GM10248 (cell line): ENCODE measurements around the gene HOXD12.

Experiments used
- CTCF ChIA-PET: fragments of 300-600 bp; sonication (Branson Sonifier 250); formaldehyde crosslinking; extraction: SDS; loops from one replicate; lab custom pipeline; 2021; ENCODE audit warnings: antibody characterized with exemption; lab: Yijun Ruan, JAX
- POLR2A ChIA-PET: fragments of 350-650 bp; sonication (Branson Sonifier 250); formaldehyde crosslinking; extraction: SDS; loops from one replicate; lab custom pipeline; 2020; ENCODE audit warnings: antibody characterized with exemption; lab: Yijun Ruan, JAX
- DNase-seq: peaks from one replicate; pipeline ENCODE4 v3.0.0; 2012; ENCODE audit errors: extremely low spot score
- TF ChIP-seq, protein P1 (sequence below): IDR thresholded peaks from 2 replicates; pipeline ENCODE4 v1.5.1; 2012; ENCODE audit warnings: mild to moderate bottlenecking, low read depth; ENCODE audit errors: extremely low read depth, missing control alignments, control extremely low read depth

The HOXD12 gene

DNA sequence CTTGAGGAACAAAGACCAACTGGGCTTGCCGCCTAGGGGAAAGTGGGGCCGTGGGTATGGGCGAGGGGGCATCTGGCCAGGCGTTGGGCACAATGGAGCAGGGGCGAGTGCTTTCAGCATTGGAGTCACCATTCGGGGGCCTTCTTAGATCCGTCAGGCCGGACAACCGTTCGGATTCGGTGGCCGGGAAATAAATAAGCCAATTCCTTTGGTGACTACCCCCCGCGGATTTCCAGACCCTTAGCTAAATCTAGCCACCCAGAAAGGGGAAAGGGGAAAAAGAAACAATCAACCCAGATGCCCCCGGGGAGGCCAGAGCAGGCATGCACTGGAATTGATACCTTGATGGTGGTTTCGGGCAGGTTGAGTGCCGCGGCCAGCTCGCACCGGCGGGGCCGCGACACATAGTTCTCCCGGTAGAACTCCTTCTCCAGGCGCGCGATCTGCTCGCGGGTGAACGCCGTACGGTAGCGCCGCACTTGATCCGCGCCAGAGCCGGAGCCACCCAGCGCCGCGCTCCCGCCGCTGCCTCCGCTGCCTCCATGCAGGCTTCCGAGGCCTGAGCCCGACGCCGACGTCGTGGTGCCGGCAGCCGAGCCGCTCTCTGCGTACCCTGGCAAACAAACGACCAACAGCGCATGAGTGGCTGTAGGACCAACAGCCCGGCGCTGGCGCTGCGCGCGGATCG lies 17.6 kb upstream of the HOXD12 start:
- CTCF ChIA-PET: interaction anchor here (1.9 kb wide), 1 partner anchor 14 kb away, joined by 5 read pairs; no protein-coding TSS in a partner anchor
- TF ChIP-seq, protein P1, sequence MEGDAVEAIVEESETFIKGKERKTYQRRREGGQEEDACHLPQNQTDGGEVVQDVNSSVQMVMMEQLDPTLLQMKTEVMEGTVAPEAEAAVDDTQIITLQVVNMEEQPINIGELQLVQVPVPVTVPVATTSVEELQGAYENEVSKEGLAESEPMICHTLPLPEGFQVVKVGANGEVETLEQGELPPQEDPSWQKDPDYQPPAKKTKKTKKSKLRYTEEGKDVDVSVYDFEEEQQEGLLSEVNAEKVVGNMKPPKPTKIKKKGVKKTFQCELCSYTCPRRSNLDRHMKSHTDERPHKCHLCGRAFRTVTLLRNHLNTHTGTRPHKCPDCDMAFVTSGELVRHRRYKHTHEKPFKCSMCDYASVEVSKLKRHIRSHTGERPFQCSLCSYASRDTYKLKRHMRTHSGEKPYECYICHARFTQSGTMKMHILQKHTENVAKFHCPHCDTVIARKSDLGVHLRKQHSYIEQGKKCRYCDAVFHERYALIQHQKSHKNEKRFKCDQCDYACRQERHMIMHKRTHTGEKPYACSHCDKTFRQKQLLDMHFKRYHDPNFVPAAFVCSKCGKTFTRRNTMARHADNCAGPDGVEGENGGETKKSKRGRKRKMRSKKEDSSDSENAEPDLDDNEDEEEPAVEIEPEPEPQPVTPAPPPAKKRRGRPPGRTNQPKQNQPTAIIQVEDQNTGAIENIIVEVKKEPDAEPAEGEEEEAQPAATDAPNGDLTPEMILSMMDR: no peak
- no peak for DNase-seq
- POLR2A ChIA-PET: no interaction called here

DNA sequence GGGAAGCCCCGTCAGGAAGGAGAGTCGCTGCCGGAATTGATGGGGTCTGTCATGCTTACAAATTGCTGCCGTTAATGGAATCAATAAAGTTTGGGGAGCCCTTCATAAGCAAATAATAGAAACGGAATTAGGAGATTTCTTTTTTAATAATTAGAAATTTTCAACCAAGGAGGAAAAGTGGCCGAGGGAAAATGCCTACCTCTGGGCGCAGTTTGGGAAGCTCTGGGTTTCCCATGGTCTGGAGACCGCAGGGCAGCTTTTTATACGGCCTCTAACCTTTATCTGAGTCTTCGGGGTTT lies 17.1 kb upstream of the HOXD12 start:
- POLR2A ChIA-PET: no interaction called here
- DNase-seq: no peak
- TF ChIP-seq, protein P1: no peak
- CTCF ChIA-PET: interaction anchor here (1.7 to 1.9 kb wide), 2 partner anchors 10 to 14 kb away, joined by 3 to 5 read pairs; no protein-coding TSS in a partner anchor

DNA sequence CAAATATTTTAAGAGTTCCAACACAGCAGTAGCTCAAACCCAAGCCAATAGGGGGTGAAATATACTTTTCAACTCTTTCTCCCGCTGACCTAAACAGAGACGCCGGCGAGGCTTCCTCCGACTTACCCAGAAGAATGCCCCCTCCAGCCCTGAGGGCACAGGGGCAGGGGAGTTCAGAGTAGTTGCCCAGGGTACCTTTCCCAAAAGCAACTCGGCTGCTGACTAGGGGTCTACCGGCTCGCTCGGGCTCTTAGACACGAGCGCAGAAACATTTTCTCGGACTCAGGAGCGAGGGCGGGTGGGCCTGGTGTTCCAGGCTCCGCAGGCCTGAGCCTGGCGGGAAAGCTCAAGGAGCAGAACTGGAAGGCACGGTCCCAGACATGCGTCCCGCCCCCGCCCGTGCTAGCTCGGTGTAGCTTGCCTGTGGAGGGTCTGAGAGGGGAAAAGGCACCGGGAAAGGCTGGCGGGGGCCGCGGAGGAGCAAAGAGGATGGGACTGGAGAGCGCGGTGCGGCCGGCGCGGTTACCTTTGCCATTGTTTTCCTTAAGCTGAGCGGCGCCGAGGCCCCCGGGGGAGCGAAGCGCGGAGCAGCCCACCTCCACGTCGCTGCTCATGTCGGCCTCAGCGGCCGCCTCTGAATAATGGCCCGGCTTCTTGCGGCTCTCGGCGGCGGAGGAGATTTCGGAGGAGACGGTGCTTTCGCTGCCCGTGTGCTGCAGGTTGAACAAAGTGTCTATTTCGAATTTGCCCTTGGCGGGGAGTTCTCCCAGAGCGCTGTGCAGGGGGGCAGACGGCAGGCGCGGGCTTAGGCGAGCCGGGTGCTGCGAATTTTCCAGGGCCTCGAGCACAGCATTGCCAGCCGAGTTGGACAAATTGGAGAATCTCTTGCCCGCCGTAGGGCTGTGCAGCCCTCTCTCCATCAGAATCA lies 16.5 kb upstream of the HOXD12 start:
- DNase-seq: no peak
- TF ChIP-seq, protein P1: no peak
- POLR2A ChIA-PET: no interaction called here
- CTCF ChIA-PET: interaction anchor here (1.7 to 1.9 kb wide), 2 partner anchors 10 to 13 kb away, joined by 3 to 5 read pairs; no protein-coding TSS in a partner anchor

DNA sequence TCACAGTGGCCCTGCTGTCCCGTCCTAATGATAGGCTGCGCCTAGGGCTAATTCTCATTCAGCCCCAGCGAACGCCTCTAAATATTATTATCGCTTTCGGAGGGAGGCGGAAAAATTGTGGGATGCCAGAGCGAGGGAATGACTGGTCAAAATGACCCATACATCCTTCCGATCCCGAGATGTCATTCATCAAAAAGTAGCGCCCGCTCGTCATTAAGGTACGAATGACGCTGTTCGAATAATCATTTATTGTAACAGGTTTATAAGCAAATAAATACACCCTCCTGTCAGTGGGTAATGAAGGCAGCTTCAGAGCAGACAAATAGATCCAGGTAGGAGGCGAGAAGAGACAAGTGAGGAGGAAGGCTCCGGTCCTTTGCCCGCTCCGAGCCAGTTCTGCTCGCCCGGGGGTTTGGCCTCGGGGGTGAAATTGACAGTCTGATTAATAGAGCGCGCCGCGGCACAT lies 15.8 kb upstream of the HOXD12 start, which contains the start of gene EVX2:
Gene EVX2, minus strand, starts transcription at position 167 of the 466 bp plus-strand sequence. CDS start 186 bp downstream, outside the sequence.
- TF ChIP-seq, protein P1: no peak
- ChIA-PET POLR2A (no interaction called here), CTCF (interaction anchor here (1.7 to 1.9 kb wide), 2 partner anchors 9 to 13 kb away, joined by 3 to 5 read pairs; no protein-coding TSS in a partner anchor)
- DNase-seq: no peak

DNA sequence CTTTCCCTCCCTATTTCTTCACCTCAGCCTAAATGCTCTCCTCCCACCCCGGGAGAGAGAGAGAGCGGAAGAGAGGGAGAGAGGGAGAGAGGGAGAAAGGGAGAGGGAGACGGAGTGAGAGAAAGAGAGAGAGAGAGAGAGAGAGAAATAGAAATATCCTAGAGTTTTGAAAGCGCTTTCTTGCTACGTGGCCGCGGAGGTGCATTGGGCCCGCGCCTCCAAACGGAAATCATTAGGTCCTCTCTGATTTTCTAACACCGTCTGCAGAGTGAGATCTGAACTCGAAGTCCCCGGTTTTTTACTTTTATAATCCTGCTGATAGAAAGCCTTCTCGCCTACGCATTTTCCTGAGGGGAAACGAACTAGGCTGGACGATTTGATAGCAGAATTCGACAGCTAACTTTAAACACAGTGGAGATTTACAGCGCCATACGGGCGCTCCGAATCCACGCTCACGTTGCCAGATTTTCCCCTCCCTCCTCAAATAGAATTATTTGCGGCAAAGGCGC lies 14.9 kb upstream of the HOXD12 start:
- ChIA-PET CTCF (interaction anchor here (1.3 to 1.8 kb wide), 4 partner anchors 11 to 394 kb away, joined by 3 to 11 read pairs (median 3); no protein-coding TSS in a partner anchor), POLR2A (no interaction called here)
- TF ChIP-seq, protein P1: no peak
- DNase-seq: no peak
